Measurements from ENCODE around the gene MEX3A. TPM values are rescaled to one million over a fixed set of nuclear protein-coding genes. Genes with fewer than 3 reads are reported as not detected.

The MEX3A gene
- 0.52 TPM for total RNA-seq
- long read RNA-seq, partial matches to known transcripts, result 0 of 2 reads
- long read RNA-seq, other reads (novel, unspliced or antisense), result 2 of 2 reads

GRCh38 chr1:156082309-156083091 lies at the start of gene MEX3A:
Gene MEX3A (minus strand): TSS chr1:156082465. CDS start chr1:156081998, 467 bp downstream.
- H3K36me3 ChIP-seq, result no peaks in the 10 kb centered on the region
- peak; percentile 86 for DNase-seq
- H3K27ac ChIP-seq, result no peak within 1 kb of the TSS

GRCh38 chr1:156130578-156130942 lies 48.3 kb upstream of the MEX3A start:
- ATAC-seq, result no peak
- Histone ChIP-seq H3K9me3 (no peaks in the 10 kb centered on the region), H3K36me3 (peaks cover 51% of the 10 kb centered on the region), H3K4me1 (peaks cover 56% of the 10 kb centered on the region), H3K27ac (peak overlapping the region; percentile 95), H3K27me3 (no peaks in the 10 kb centered on the region), H3K4me3 (no peak overlapping the region)
- TF ChIP-seq CTCF (IDR thresholded peaks at IDR 0.05), result no peak
- intact Hi-C loops (cut with DNase I), result loop anchor here (5.0 kb wide), 1 partner anchor 33 kb away; no protein-coding TSS in a partner anchor
- no peak for DNase-seq

More at GRCh38 chr1:156082309-156083091, at the start of gene MEX3A:
- Histone ChIP-seq H3K4me1 (peaks cover 19% of the 10 kb centered on the region), H3K27me3 (no peaks in the 10 kb centered on the region), H3K4me3 (peak within 1 kb of the TSS; percentile 77), H3K9me3 (no peaks in the 10 kb centered on the region)
- intact Hi-C loops (cut with DNase I), result no loop called here
- ATAC-seq, result peak; percentile 80
- TF ChIP-seq CTCF (IDR thresholded peaks at IDR 0.05), result no peak

- TF ChIP-seq CTCF (IDR thresholded peaks at IDR 0.05), result peak; percentile 97
- ATAC-seq (peak; percentile 86), DNase-seq (peak; percentile 91)
- Histone ChIP-seq H3K9me3 (no peaks in the 10 kb centered on the region), H3K4me3 (peak overlapping the region; percentile 14), H3K27me3 (no peaks in the 10 kb centered on the region), H3K27ac (peak overlapping the region; percentile 95), H3K4me1 (peaks cover 62% of the 10 kb centered on the region), H3K36me3 (peaks cover 45% of the 10 kb centered on the region)
- intact Hi-C loops (cut with DNase I), result loop anchor here (5.0 kb wide), 1 partner anchor 33 kb away; no protein-coding TSS in a partner anchor
Measured at GRCh38 chr1:156129687-156130577, 47.7 kb upstream of the MEX3A start.

- Histone ChIP-seq H3K4me1 (peaks cover 72% of the 10 kb centered on the region), H3K36me3 (peaks cover 35% of the 10 kb centered on the region), H3K9me3 (no peaks in the 10 kb centered on the region), H3K4me3 (peak overlapping the region; percentile 14), H3K27ac (peak overlapping the region; percentile 95), H3K27me3 (no peaks in the 10 kb centered on the region)
- no peak for DNase-seq
- intact Hi-C loops (cut with DNase I), result no loop called here
- no peak for TF ChIP-seq CTCF (IDR thresholded peaks at IDR 0.05)
- ATAC-seq, result no peak
Measured at GRCh38 chr1:156128654-156129597, 46.7 kb upstream of the MEX3A start.

GRCh38 chr1:156128308-156128653 lies 46.0 kb upstream of the MEX3A start:
- no peak for DNase-seq
- no peak for TF ChIP-seq CTCF (IDR thresholded peaks at IDR 0.05)
- Histone ChIP-seq H3K27ac (peak overlapping the region; percentile 95), H3K27me3 (no peaks in the 10 kb centered on the region), H3K9me3 (no peaks in the 10 kb centered on the region), H3K36me3 (peaks cover 28% of the 10 kb centered on the region), H3K4me3 (peak overlapping the region; percentile 14), H3K4me1 (peaks cover 78% of the 10 kb centered on the region)
- no peak for ATAC-seq
- intact Hi-C loops (cut with DNase I), result no loop called here
